CD4-positive, alpha-beta T cell (primary cell): ENCODE data around the gene PBLD. TPM values are rescaled to one million over a fixed set of nuclear protein-coding genes. Genes with fewer than 3 reads are reported as not detected.

Experiments used
- ATAC-seq: fragments of 200-7000 bp; cut with Tn5 transposase; one replicate; pipeline ENCODE4 v1.10.0; 2022; ENCODE audit warnings: mild to moderate bottlenecking; ENCODE audit not compliant: poor library complexity
- CTCF ChIA-PET: fragments of 350-600 bp; sonication (Branson Sonifier 250); formaldehyde crosslinking; loops from one replicate; lab custom pipeline; 2021; ENCODE audit warnings: antibody characterized with exemption, inconsistent platforms; lab: Charles Lee
- POLR2A ChIA-PET: fragments of 350-600 bp; sonication (Branson Sonifier 250); formaldehyde crosslinking; loops from one replicate; lab custom pipeline; 2021; ENCODE audit warnings: antibody characterized with exemption, inconsistent platforms; lab: Charles Lee
- DNase-seq, 14 experiments: peaks; one replicate each; pipeline ENCODE4 v3.0.0-alpha.2; 2013 to 2020; ENCODE audit warnings: mixed read lengths in 2 of 14
- H3K27ac ChIP-seq, 2 donors: one replicate each; pipeline versions ENCODE4 v1.5.1 to v1.7.0; 2013; ENCODE audit warnings: low read length in 2 of 2, low read depth in 1 of 2, mild to moderate bottlenecking in 1 of 2
- H3K27me3 ChIP-seq, 2 experiments: 1 replicate in 1 of 2; 2 replicates in 1 of 2; pipeline versions ENCODE4 v1.6.1 to v1.7.0; 2013; ENCODE audit warnings: low read length in 2 of 2, control low read depth in 1 of 2, mild to moderate bottlenecking in 1 of 2, moderate library complexity in 1 of 2; ENCODE audit not compliant: insufficient read depth in 2 of 2, control insufficient read depth in 1 of 2
- H3K36me3 ChIP-seq: one replicate; pipeline ENCODE4 v1.6.1; 2013; ENCODE audit warnings: low read length, control low read depth; ENCODE audit not compliant: insufficient read depth
- H3K4me1 ChIP-seq: one replicate; pipeline ENCODE4 v1.6.1; 2013; ENCODE audit warnings: low read length, control low read depth; ENCODE audit not compliant: insufficient read depth
- H3K4me3 ChIP-seq: one replicate; pipeline ENCODE4 v1.5.1; 2013; ENCODE audit warnings: mild to moderate bottlenecking, low read length, moderate library complexity
- H3K9me3 ChIP-seq, 2 experiments: 1 replicate in 1 of 2; 2 replicates in 1 of 2; pipeline versions ENCODE4 v1.6.1 to v1.7.0; 2013; ENCODE audit warnings: low read length in 2 of 2, mild to moderate bottlenecking in 2 of 2, control low read depth in 1 of 2, moderate library complexity in 1 of 2; ENCODE audit not compliant: control insufficient read depth in 1 of 2, insufficient read depth in 1 of 2
- H3K27ac Mint-ChIP-seq: one replicate; pipeline ENCODE4 v1.8.0; 2020; ENCODE audit warnings: mixed read lengths
- H3K27me3 Mint-ChIP-seq: one replicate; pipeline ENCODE4 v1.8.0; 2021; ENCODE audit warnings: mixed read lengths
- H3K36me3 Mint-ChIP-seq: one replicate; pipeline ENCODE4 v1.8.0; 2021; ENCODE audit warnings: low read depth, mixed read lengths
- H3K4me1 Mint-ChIP-seq: one replicate; pipeline ENCODE4 v1.8.0; 2021; ENCODE audit warnings: low read depth, mixed read lengths
- H3K4me3 Mint-ChIP-seq: one replicate; pipeline ENCODE4 v1.8.0; 2020; ENCODE audit warnings: mild to moderate bottlenecking, mixed read lengths
- H3K9me3 Mint-ChIP-seq: one replicate; pipeline ENCODE4 v1.8.0; 2020; ENCODE audit warnings: mixed read lengths
- intact Hi-C, 2 experiments: fragments of 100-400 bp; cut with DNase I in 1 of 2; cut with micrococcal nuclease in 1 of 2; formaldehyde crosslinking; loops; one replicate each; pipeline versions ENCODE4 v1.15.1 to v1.9.0; 2023 to 2025; cut with DNase I, micrococcal nuclease
- total RNA-seq, 174 experiments: library from RNA in 2 of 174; stranded (reverse) in 2 of 174; gene quantifications; one replicate each; pipeline ENCODE4 v1.2.3 and lab custom pipeline; 2021 to 2026
- TF ChIP-seq, protein P1 (sequence below): fragments of 200-600 bp; IDR thresholded peaks from one replicate; pipeline ENCODE4 v1.8.0; 2022; ENCODE audit warnings: antibody characterized with exemption, mild to moderate bottlenecking

Gene PBLD
- total RNA-seq, 2 experiments from 2014 or later: 1.6 to 1.7 TPM

DNA sequence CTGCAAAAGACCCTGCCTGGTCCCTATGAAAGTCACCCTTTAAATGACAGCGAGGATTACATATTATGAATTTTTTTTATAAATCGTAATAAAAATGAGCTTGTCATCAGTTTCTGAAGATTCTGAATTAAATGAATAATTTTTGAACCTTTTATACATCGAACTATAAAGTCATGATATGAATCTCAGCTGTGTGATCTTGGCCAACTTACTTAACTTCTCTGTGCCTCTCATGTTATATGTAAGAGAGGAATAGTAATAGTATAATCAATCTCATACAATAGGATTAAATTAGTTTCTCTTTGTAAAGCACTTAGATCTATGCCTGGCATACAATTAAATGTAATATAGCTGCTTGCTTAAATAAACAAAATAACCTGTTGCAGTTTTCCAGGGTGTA lies 95.6 kb downstream of the PBLD start:
- ATAC-seq (no peak), DNase-seq (no peak)
- ChIA-PET POLR2A (no interaction called here), CTCF (no interaction called here)
- H3K4me3 Mint-ChIP-seq: no peak overlapping the region
- no peak overlapping the region for H3K27ac Mint-ChIP-seq
- H3K9me3 Mint-ChIP-seq: no peaks in the 10 kb centered on the region
- Histone ChIP-seq H3K4me3 (no peak overlapping the region), H3K9me3 (no peaks in the 10 kb centered on the region), H3K27me3 (peaks cover 0 to 15% of the 10 kb centered on the region in 2 experiments), H3K27ac (no peak overlapping the region), H3K36me3 (no peaks in the 10 kb centered on the region), H3K4me1 (no peaks in the 10 kb centered on the region)
- peaks cover 18% of the 10 kb centered on the region for H3K27me3 Mint-ChIP-seq
- intact Hi-C loops: no loop called here
- H3K4me1 Mint-ChIP-seq: peaks cover under 1% of the 10 kb centered on the region
- no peaks in the 10 kb centered on the region for H3K36me3 Mint-ChIP-seq
- TF ChIP-seq, protein P1, sequence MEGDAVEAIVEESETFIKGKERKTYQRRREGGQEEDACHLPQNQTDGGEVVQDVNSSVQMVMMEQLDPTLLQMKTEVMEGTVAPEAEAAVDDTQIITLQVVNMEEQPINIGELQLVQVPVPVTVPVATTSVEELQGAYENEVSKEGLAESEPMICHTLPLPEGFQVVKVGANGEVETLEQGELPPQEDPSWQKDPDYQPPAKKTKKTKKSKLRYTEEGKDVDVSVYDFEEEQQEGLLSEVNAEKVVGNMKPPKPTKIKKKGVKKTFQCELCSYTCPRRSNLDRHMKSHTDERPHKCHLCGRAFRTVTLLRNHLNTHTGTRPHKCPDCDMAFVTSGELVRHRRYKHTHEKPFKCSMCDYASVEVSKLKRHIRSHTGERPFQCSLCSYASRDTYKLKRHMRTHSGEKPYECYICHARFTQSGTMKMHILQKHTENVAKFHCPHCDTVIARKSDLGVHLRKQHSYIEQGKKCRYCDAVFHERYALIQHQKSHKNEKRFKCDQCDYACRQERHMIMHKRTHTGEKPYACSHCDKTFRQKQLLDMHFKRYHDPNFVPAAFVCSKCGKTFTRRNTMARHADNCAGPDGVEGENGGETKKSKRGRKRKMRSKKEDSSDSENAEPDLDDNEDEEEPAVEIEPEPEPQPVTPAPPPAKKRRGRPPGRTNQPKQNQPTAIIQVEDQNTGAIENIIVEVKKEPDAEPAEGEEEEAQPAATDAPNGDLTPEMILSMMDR: no peak

- no peaks in the 10 kb centered on the region for H3K36me3 ChIP-seq
- ChIA-PET CTCF (interaction anchor here (1.2 kb wide), 1 partner anchor 23 kb away, joined by 3 read pairs; no protein-coding TSS in a partner anchor), POLR2A (no interaction called here)
- intact Hi-C loops: no loop called here
- H3K36me3 Mint-ChIP-seq: no peaks in the 10 kb centered on the region
- H3K9me3 Mint-ChIP-seq: no peaks in the 10 kb centered on the region
- no peak for ATAC-seq
- no peak overlapping the region for H3K4me3 ChIP-seq
- H3K9me3 ChIP-seq: no peaks in the 10 kb centered on the region
- peaks cover 13 to 27% of the 10 kb centered on the region in 2 experiments for H3K27me3 ChIP-seq
- H3K27me3 Mint-ChIP-seq: peaks cover 29% of the 10 kb centered on the region
- no peak overlapping the region for H3K27ac Mint-ChIP-seq
- H3K4me1 ChIP-seq: peaks cover 11% of the 10 kb centered on the region
- H3K27ac ChIP-seq: no peak overlapping the region
- TF ChIP-seq, protein P1: no peak
- no peak for DNase-seq
- H3K4me3 Mint-ChIP-seq: no peak overlapping the region
- H3K4me1 Mint-ChIP-seq: peaks cover 11% of the 10 kb centered on the region
Observed at GRCh38 chr10:68235581-68235980, 97.1 kb downstream of the PBLD start.

GRCh38 chr10:68235111-68235510 lies 97.6 kb downstream of the PBLD start:
- H3K27me3 Mint-ChIP-seq: peaks cover 34% of the 10 kb centered on the region
- intact Hi-C loops: no loop called here
- no peaks in the 10 kb centered on the region for H3K9me3 Mint-ChIP-seq
- Histone ChIP-seq H3K4me3 (no peak overlapping the region), H3K27ac (no peak overlapping the region), H3K27me3 (peaks cover 16 to 31% of the 10 kb centered on the region in 2 experiments), H3K9me3 (no peaks in the 10 kb centered on the region), H3K4me1 (peaks cover 11% of the 10 kb centered on the region), H3K36me3 (no peaks in the 10 kb centered on the region)
- ATAC-seq (no peak), DNase-seq (no peak)
- no peak overlapping the region for H3K4me3 Mint-ChIP-seq
- no peaks in the 10 kb centered on the region for H3K36me3 Mint-ChIP-seq
- CTCF ChIA-PET: interaction anchor here (1.2 kb wide), 1 partner anchor 22 kb away, joined by 3 read pairs; no protein-coding TSS in a partner anchor
- H3K4me1 Mint-ChIP-seq: peaks cover 12% of the 10 kb centered on the region
- TF ChIP-seq, protein P1: no peak
- POLR2A ChIA-PET: no interaction called here
- no peak overlapping the region for H3K27ac Mint-ChIP-seq
